Measurements from ENCODE around the gene PRG2.

PRG2 gene

GRCh38 chr11:57390535-57390934 is at the start of gene PRG2:
TSS of gene PRG2 (minus strand) at chr11:57390650. CDS start at chr11:57389944, 706 bp downstream.
- no peak for DNase-seq

GRCh38 chr11:57439786-57440185 is 49.3 kb upstream of the PRG2 start:
- DNase-seq = no peak

GRCh38 chr11:57438345-57439285 is 48.2 kb upstream of the PRG2 start:
- no peak for DNase-seq

GRCh38 chr11:57436031-57436430 is 45.6 kb upstream of the PRG2 start:
- DNase-seq = no peak

- DNase-seq = no peak
Measured at GRCh38 chr11:57434640-57435546, 44.4 kb upstream of the PRG2 start.

GRCh38 chr11:57432714-57433163 is 42.3 kb upstream of the PRG2 start:
- DNase-seq = no peak

- no peak for DNase-seq
Measured at GRCh38 chr11:57432149-57432561, 41.7 kb upstream of the PRG2 start.

- DNase-seq = no peak
Measured at GRCh38 chr11:57430952-57431351, 40.5 kb upstream of the PRG2 start.

GRCh38 chr11:57429946-57430345 is 39.5 kb upstream of the PRG2 start:
- DNase-seq = no peak

- DNase-seq = no peak
Measured at GRCh38 chr11:57428643-57429042, 38.2 kb upstream of the PRG2 start.

- no peak for DNase-seq
Measured at GRCh38 chr11:57427727-57428082, 37.3 kb upstream of the PRG2 start.

GRCh38 chr11:57426929-57427726 is 36.7 kb upstream of the PRG2 start, which contains the start of gene SLC43A3:
TSS of gene SLC43A3 (minus strand) at chr11:57427121. CDS start at chr11:57426172, 949 bp downstream.
- DNase-seq = no peak

GRCh38 chr11:57426439-57426928 is 36.0 kb upstream of the PRG2 start:
- no peak for DNase-seq

GRCh38 chr11:57425565-57426438 is 35.4 kb upstream of the PRG2 start:
- no peak for DNase-seq

- DNase-seq = no peak
Measured at GRCh38 chr11:57424792-57425564, 34.5 kb upstream of the PRG2 start.

- DNase-seq = no peak
Measured at GRCh38 chr11:57424137-57424791, 33.8 kb upstream of the PRG2 start.

- DNase-seq = no peak
Measured at GRCh38 chr11:57422669-57423068, 32.2 kb upstream of the PRG2 start.

GRCh38 chr11:57421805-57422204 is 31.4 kb upstream of the PRG2 start:
- DNase-seq = no peak

GRCh38 chr11:57421066-57421465 is 30.6 kb upstream of the PRG2 start:
- no peak for DNase-seq

- DNase-seq = no peak
Measured at GRCh38 chr11:57419146-57419545, 28.7 kb upstream of the PRG2 start.

Measured in NCI-H2171 (cell line).